Endothelial cell of umbilical vein (primary cell): ENCODE measurements around the gene ADAMTS14. TPM values are rescaled to one million over a fixed set of nuclear protein-coding genes. Genes with fewer than 3 reads are reported as not detected.

Experiments
- BruUV-seq: library from RNA; stranded (reverse); fragments of 400-500 nt; replicated peaks from 2 replicates; lab custom pipeline; 2021; lab: Mats Ljungman, UMichigan
- CTCF ChIA-PET: fragments of 300-600, 350-600 bp; sonication (Branson Sonifier 250); formaldehyde crosslinking; loops from one replicate; lab custom pipeline; 2021; ENCODE audit warnings: antibody characterized with exemption, inconsistent platforms; lab: Charles Lee
- POLR2A ChIA-PET: fragments of 300-600, 350-600 bp; sonication (Branson Sonifier 250); formaldehyde crosslinking; loops from one replicate; lab custom pipeline; 2021; ENCODE audit warnings: antibody characterized with exemption, inconsistent platforms; lab: Charles Lee
- DNase-seq: peaks from one replicate; pipeline ENCODE4 v3.0.0-alpha.2; 2011; ENCODE audit warnings: low read depth, low spot score
- FAIRE-seq: peaks from 2 replicates; lab custom pipeline; 2011; peaks lifted over from hg19 to GRCh38; lab: Jason Lieb, UNC
- H2AFZ ChIP-seq: 2 replicates; pipeline ENCODE4 v1.6.0; 2012; ENCODE audit warnings: low read depth, low read length, control low read depth, inconsistent platforms
- H3K27ac ChIP-seq: 2 replicates; pipeline ENCODE4 v1.5.1; 2011; ENCODE audit warnings: low read depth, mild to moderate bottlenecking, control low read depth, low read length, moderate library complexity; ENCODE audit not compliant: insufficient read depth
- H3K27me3 ChIP-seq, 2 experiments: 2 replicates each; pipeline versions ENCODE4 v1.6.0 to v1.6.1; 2011; ENCODE audit warnings: low read length in 2 of 2, mixed read lengths in 1 of 2; ENCODE audit not compliant: control insufficient read depth in 2 of 2, insufficient read depth in 2 of 2
- H3K36me3 ChIP-seq, 2 experiments: 2 replicates in 1 of 2; 3 replicates in 1 of 2; pipeline ENCODE4 v1.5.1; 2011; ENCODE audit warnings: low read length in 2 of 2, mild to moderate bottlenecking in 1 of 2, moderate library complexity in 1 of 2; ENCODE audit not compliant: control insufficient read depth in 2 of 2, insufficient read depth in 2 of 2; ENCODE audit errors: extremely low read depth in 1 of 2
- H3K4me1 ChIP-seq: 3 replicates; pipeline ENCODE4 v1.5.1; 2011; ENCODE audit warnings: mild to moderate bottlenecking, low read length; ENCODE audit not compliant: control insufficient read depth, insufficient read depth; ENCODE audit errors: extremely low read depth
- H3K4me2 ChIP-seq: 2 replicates; pipeline ENCODE4 v1.6.1; 2011; ENCODE audit warnings: low read length, control low read depth, mixed read lengths; ENCODE audit not compliant: insufficient read depth
- H3K4me3 ChIP-seq, 3 experiments: fragments of 200-600 bp in 1 of 3; sonication (generic), shearing (Covaris generic) in 1 of 3; replicated peaks in 1 of 3; 2 replicates each; pipeline ENCODE4 v1.5.1; 2011 to 2016; ENCODE audit warnings: control low read depth in 3 of 3, low read length in 3 of 3, mild to moderate bottlenecking in 2 of 3, inconsistent platforms in 1 of 3, low read depth in 1 of 3, moderate library complexity in 1 of 3; ENCODE audit not compliant: insufficient read depth in 1 of 3
- H3K79me2 ChIP-seq: 2 replicates; pipeline ENCODE4 v1.6.0; 2012; ENCODE audit warnings: low read length, inconsistent platforms; ENCODE audit not compliant: control insufficient read depth, insufficient read depth
- H3K9ac ChIP-seq: replicated peaks from 2 replicates; pipeline ENCODE3; 2011; ENCODE audit warnings: low read length, control low read depth; ENCODE audit not compliant: insufficient read depth; ENCODE audit errors: extremely low read depth
- H3K9me1 ChIP-seq: replicated peaks from 3 replicates; pipeline ENCODE4 v1.6.0; 2011; ENCODE audit warnings: mild to moderate bottlenecking, low read length; ENCODE audit not compliant: control insufficient read depth, insufficient read depth; ENCODE audit errors: extremely low read depth
- H3K9me3 ChIP-seq: replicated peaks from 2 replicates; pipeline ENCODE4 v1.5.1; 2012; ENCODE audit warnings: low read length, inconsistent platforms; ENCODE audit not compliant: control insufficient read depth, insufficient read depth
- H4K20me1 ChIP-seq: replicated peaks from 2 replicates; pipeline ENCODE3; 2011; ENCODE audit warnings: mild to moderate bottlenecking, low read length; ENCODE audit not compliant: control insufficient read depth, insufficient read depth; ENCODE audit errors: extremely low read depth
- CTCF ChIP-seq, 2 donors: IDR thresholded peaks; 1 replicate in 1 of 2; 2 replicates in 1 of 2; pipeline ENCODE4 v1.5.1; 2011; ENCODE audit warnings: low read length in 2 of 2, mild to moderate bottlenecking in 2 of 2, moderate library complexity in 2 of 2, control low read depth in 1 of 2, inconsistent platforms in 1 of 2, low read depth in 1 of 2; ENCODE audit not compliant: insufficient read depth in 1 of 2; ENCODE audit errors: extremely low read depth in 1 of 2
- EZH2 ChIP-seq: IDR thresholded peaks from 2 replicates; pipeline ENCODE4 v1.6.1; 2012; ENCODE audit warnings: borderline replicate concordance, low read depth, mild to moderate bottlenecking, moderate library complexity, low read length, inconsistent platforms; ENCODE audit not compliant: severe bottlenecking
- FOS ChIP-seq: IDR thresholded peaks from 2 replicates; pipeline ENCODE4 v1.6.1; 2011; ENCODE audit warnings: mild to moderate bottlenecking, low read length, moderate library complexity, borderline replicate concordance; ENCODE audit not compliant: insufficient read depth
- GATA2 ChIP-seq: IDR thresholded peaks from 2 replicates; pipeline ENCODE4 v1.7.0; 2011; ENCODE audit warnings: low read depth, mild to moderate bottlenecking, moderate library complexity, mixed read lengths, low read length; ENCODE audit not compliant: insufficient read length, insufficient read depth
- JUN ChIP-seq: IDR thresholded peaks from 2 replicates; pipeline ENCODE4 v1.6.1; 2011; ENCODE audit warnings: borderline replicate concordance, low read depth; ENCODE audit not compliant: insufficient read length, insufficient read depth
- MYC ChIP-seq: IDR thresholded peaks from one replicate; pipeline ENCODE4 v1.6.1; 2011; ENCODE audit warnings: mild to moderate bottlenecking, low read depth, low read length
- POLR2A ChIP-seq: IDR thresholded peaks from 2 replicates; pipeline ENCODE4 v1.6.1; 2012; ENCODE audit warnings: low read depth, mild to moderate bottlenecking, control low read depth, low read length
- POLR2AphosphoS5 ChIP-seq: IDR thresholded peaks from 2 replicates; pipeline ENCODE4 v1.6.1; 2012; ENCODE audit warnings: low read depth, mild to moderate bottlenecking, control low read depth, low read length, moderate library complexity; ENCODE audit not compliant: insufficient read depth
- dilution Hi-C: fragments of 300-500 bp; cut with MboI; formaldehyde crosslinking; loops from one replicate; pipeline ENCODE4 v1.15.0; 2019; ENCODE audit warnings: low sequenced_read_pairs; ENCODE audit not compliant: extremely low pct_ligation_motif_present
- intact Hi-C: fragments of 100-400 bp; cut with micrococcal nuclease; formaldehyde crosslinking; loops from one replicate; pipeline ENCODE4 v1.10.0; 2022
- polyA plus RNA-seq, 4 experiments: library from polyadenylated mRNA; depleted of rRNA in 3 of 4; stranded (reverse) in 3 of 4; unstranded in 1 of 4; fragments of >200 nt; gene quantifications; 2 replicates each; pipeline versions ENCODE4 v1.2.1 to v1.2.3, GENCODE V29; 2011 to 2012; ENCODE audit warnings: missing spikeins in 1 of 4
- total RNA-seq: library from RNA; stranded (reverse); gene quantifications from 2 replicates; pipeline ENCODE4 v1.2.3, GENCODE V29; 2021
- TF ChIP-seq, protein P1 (sequence below): IDR thresholded peaks from 2 replicates; pipeline ENCODE4 v1.6.1; 2011; ENCODE audit not compliant: insufficient read depth, insufficient read length

ADAMTS14 gene
- total and polyA plus RNA-seq, 2 donors (not counting 3 experiments of a cell fraction or from before 2014, with no cell fraction given) = not detected

GRCh38 chr10:70761031-70761601, 88.8 kb downstream of the ADAMTS14 start:
- ChIA-PET CTCF (interaction anchor here (0.8 to 3.6 kb wide), 7 partner anchors 8 to 540 kb away, joined by 3 to 32 read pairs (median 4); no protein-coding TSS in a partner anchor), POLR2A (no interaction called here)
- no peak overlapping the region for H3K4me2 ChIP-seq
- H3K9ac ChIP-seq = no peak overlapping the region
- H3K36me3 ChIP-seq = no peaks in the 10 kb centered on the region
- TF ChIP-seq JUN (no peak), POLR2AphosphoS5 (no peak), FOS (no peak), MYC (no peak), GATA2 (no peak), POLR2A (no peak), CTCF (IDR thresholded peaks at IDR 0.05; ENCODE audit: extremely low read depth in 1 of 2, insufficient read depth in 1 of 2, low read depth in 1 of 2, low read length in 2 of 2) (no peak), EZH2 (no peak)
- TF ChIP-seq, protein P1, sequence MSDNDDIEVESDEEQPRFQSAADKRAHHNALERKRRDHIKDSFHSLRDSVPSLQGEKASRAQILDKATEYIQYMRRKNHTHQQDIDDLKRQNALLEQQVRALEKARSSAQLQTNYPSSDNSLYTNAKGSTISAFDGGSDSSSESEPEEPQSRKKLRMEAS = no peak
- H3K27me3 ChIP-seq = peaks cover 0 to 5% of the 10 kb centered on the region in 2 experiments
- H2AFZ ChIP-seq = no peak overlapping the region
- intact Hi-C loops = no loop called here
- DNase-seq (no peak), FAIRE-seq (no peak)
- no peaks in the 10 kb centered on the region for H3K79me2 ChIP-seq
- dilution Hi-C loops = no loop called here
- H3K4me3 ChIP-seq = no peak overlapping the region
- H3K4me1 ChIP-seq = no peaks in the 10 kb centered on the region
- no peak overlapping the region for H3K27ac ChIP-seq
- no peaks in the 10 kb centered on the region for H4K20me1 ChIP-seq
- no peaks in the 10 kb centered on the region for H3K9me3 ChIP-seq
- BruUV-seq = no TSS peak
- no peaks in the 10 kb centered on the region for H3K9me1 ChIP-seq
